Panc1 (cell line): ENCODE data around the gene TMEM202. TPM values are rescaled to one million over a fixed set of nuclear protein-coding genes. Genes with fewer than 3 reads are reported as not detected.

Experiments
- ATAC-seq: fragments of 200-7000 bp; cut with Tn5 transposase; 2 replicates; pipeline ENCODE4 v1.9.1; 2020; ENCODE audit warnings: mild to moderate bottlenecking, moderate library complexity
- BruUV-seq: library from RNA; stranded (reverse); fragments of 400-500 nt; replicated peaks from 2 replicates; lab custom pipeline; 2021; lab: Mats Ljungman, UMichigan
- CTCF ChIA-PET: fragments of 300-600 bp; sonication (Branson Sonifier 250); formaldehyde crosslinking; loops from one replicate; lab custom pipeline; 2022; ENCODE audit warnings: antibody characterized with exemption; lab: Charles Lee
- POLR2A ChIA-PET: fragments of 300-600 bp; sonication (Branson Sonifier 250); formaldehyde crosslinking; loops from one replicate; lab custom pipeline; 2022; ENCODE audit warnings: antibody characterized with exemption; lab: Charles Lee
- DNase-seq: peaks from one replicate; pipeline ENCODE4 v3.0.0-alpha.2; 2010; ENCODE audit warnings: low read depth, low spot score
- H3K27ac ChIP-seq: 2 replicates; pipeline ENCODE4 v1.5.1; 2011; ENCODE audit warnings: mild to moderate bottlenecking, low read length, inconsistent platforms
- H3K27me3 ChIP-seq: fragments of 200-500 bp; sonication (Bioruptor generic); 2 replicates; pipeline ENCODE4 v1.6.0; 2014; ENCODE audit warnings: low read length, inconsistent platforms; ENCODE audit not compliant: control insufficient read depth, insufficient read depth
- H3K36me3 ChIP-seq: fragments of 200-500 bp; sonication (Bioruptor generic); 2 replicates; pipeline ENCODE4 v1.5.1; 2014; ENCODE audit warnings: inconsistent platforms, mild to moderate bottlenecking, low read length, moderate library complexity; ENCODE audit not compliant: control insufficient read depth, insufficient read depth
- H3K4me1 ChIP-seq: 2 replicates; pipeline ENCODE4 v1.5.1; 2011; ENCODE audit warnings: inconsistent platforms, mild to moderate bottlenecking, low read length, moderate library complexity; ENCODE audit not compliant: control insufficient read depth, insufficient read depth
- H3K4me3 ChIP-seq, 2 experiments: 2 replicates each; pipeline ENCODE4 v1.5.1; 2011 to 2012; ENCODE audit warnings: low read depth in 2 of 2, low read length in 2 of 2, mild to moderate bottlenecking in 2 of 2, inconsistent platforms in 1 of 2, moderate library complexity in 1 of 2
- H3K9me3 ChIP-seq: fragments of 200-500 bp; sonication (Bioruptor generic); 2 replicates; pipeline ENCODE4 v1.5.1; 2014; ENCODE audit warnings: low read depth, mild to moderate bottlenecking, inconsistent platforms, low read length, moderate library complexity; ENCODE audit not compliant: control insufficient read depth, insufficient read depth
- CTCF ChIP-seq: fragments of 450-650 bp; IDR thresholded peaks from 2 replicates; pipeline ENCODE4 v1.5.1; 2017; ENCODE audit warnings: mild to moderate bottlenecking
- POLR2AphosphoS5 ChIP-seq: IDR thresholded peaks from 2 replicates; pipeline ENCODE4 v1.6.1; 2012; ENCODE audit warnings: mild to moderate bottlenecking, low read depth, low read length, moderate library complexity
- REST ChIP-seq, 2 experiments: IDR thresholded peaks; 2 replicates each; pipeline ENCODE4 v1.6.1; 2011 to 2012; ENCODE audit warnings: low read depth in 2 of 2, control low read depth in 1 of 2, low read length in 1 of 2, mild to moderate bottlenecking in 1 of 2, moderate library complexity in 1 of 2; ENCODE audit not compliant: insufficient read depth in 1 of 2
- SIN3A ChIP-seq: IDR thresholded peaks from 2 replicates; pipeline ENCODE4 v1.6.1; 2012; ENCODE audit warnings: low read depth, mild to moderate bottlenecking, low read length, moderate library complexity, borderline replicate concordance; ENCODE audit not compliant: insufficient read depth
- TCF7L2 ChIP-seq: IDR thresholded peaks from 2 replicates; pipeline ENCODE4 v1.6.1; 2011; ENCODE audit warnings: mild to moderate bottlenecking, low read depth, low read length, inconsistent platforms
- in situ Hi-C: cut with HindIII; loops from 2 replicates; pipeline ENCODE4 v1.10.0; 2016; ENCODE audit warnings: low sequenced_read_pairs, low pct_unique_long_range_greater_than_20kb
- intact Hi-C: fragments of 100-400 bp; cut with micrococcal nuclease; formaldehyde crosslinking; loops from one replicate; pipeline ENCODE4 v1.10.0; 2022; ENCODE audit not compliant: unreplicated experiment
- total RNA-seq: library from RNA; stranded (reverse); gene quantifications from one replicate; pipeline ENCODE4 v1.2.1, GENCODE V29; 2021; ENCODE audit not compliant: unreplicated experiment

Gene TMEM202
- total RNA-seq, 1 experiment from 2014 or later = not detected

GRCh38 chr15:72380743-72381142 is 17.4 kb upstream of the TMEM202 start:
- no peak for ATAC-seq
- Histone ChIP-seq H3K27ac (no peak overlapping the region), H3K27me3 (peaks cover 2% of the 10 kb centered on the region; the same call in 1 of the 2 replicates), H3K4me3 (no peak overlapping the region), H3K36me3 (no peaks in the 10 kb centered on the region), H3K9me3 (no peaks in the 10 kb centered on the region), H3K4me1 (0 out of 2 replicates have a peak, but pooled peaks cover 4% of the 10 kb centered on the region)
- intact Hi-C loops (no loop called here), in situ Hi-C loops (no loop called here)
- no peak for TF ChIP-seq POLR2AphosphoS5
- TF ChIP-seq TCF7L2 = no peak
- no peak for TF ChIP-seq SIN3A
- POLR2A ChIA-PET = no interaction called here
- no peak for DNase-seq
- BruUV-seq = no TSS peak
- CTCF ChIA-PET = no interaction called here

- in situ Hi-C loops (no loop called here), intact Hi-C loops (no loop called here)
- Histone ChIP-seq H3K27me3 (peaks cover 2% of the 10 kb centered on the region; the same call in 1 of the 2 replicates), H3K4me1 (no peaks in the 10 kb centered on the region), H3K9me3 (no peaks in the 10 kb centered on the region), H3K4me3 (no peak overlapping the region), H3K27ac (no peak overlapping the region), H3K36me3 (no peaks in the 10 kb centered on the region)
- peak; percentile 5 for DNase-seq
- 0 out of 2 replicates have a peak, but pooled peaks have one; percentile 57 for ATAC-seq
- no peak for TF ChIP-seq POLR2AphosphoS5
- no peak for TF ChIP-seq REST (IDR thresholded peaks at IDR 0.05; ENCODE audit: insufficient read depth in 1 of 2, low read depth in 2 of 2, low read length in 1 of 2)
- peak; percentile 34; the same call in 1 of the 2 replicates for TF ChIP-seq CTCF
- ChIA-PET POLR2A (interaction anchor here (0.6 to 0.7 kb wide), 2 partner anchors 249 to 751 kb away, joined by 3 to 6 read pairs; no protein-coding TSS in a partner anchor), CTCF (interaction anchor here (0.5 kb wide), 2 partner anchors 41 to 150 kb away, joined by 4 to 8 read pairs; no protein-coding TSS in a partner anchor)
- no TSS peak for BruUV-seq
These were observed 16.0 kb upstream of the TMEM202 start for GRCh38 chr15:72382146-72382545.

GRCh38 chr15:72387741-72388140 is 10.4 kb upstream of the TMEM202 start:
- no peak for TF ChIP-seq POLR2AphosphoS5
- TF ChIP-seq TCF7L2 = no peak
- TF ChIP-seq SIN3A = no peak
- no peak for DNase-seq
- Histone ChIP-seq H3K4me3 (no peak overlapping the region), H3K9me3 (no peaks in the 10 kb centered on the region), H3K27ac (no peak overlapping the region), H3K36me3 (no peaks in the 10 kb centered on the region), H3K4me1 (no peaks in the 10 kb centered on the region), H3K27me3 (peaks cover 2% of the 10 kb centered on the region; the same call in 1 of the 2 replicates)
- ChIA-PET CTCF (no interaction called here), POLR2A (no interaction called here)
- no TSS peak for BruUV-seq
- no peak for ATAC-seq
- intact Hi-C loops = no loop called here
- in situ Hi-C loops = no loop called here
